IMR-90 (cell line): ENCODE measurements around the gene JMY. TPM values are rescaled to one million over a fixed set of nuclear protein-coding genes. Genes with fewer than 3 reads are reported as not detected.

ENCODE experiments used
- ATAC-seq: fragments of 200-7000 bp; cut with Tn5 transposase; 2 replicates; pipeline ENCODE4 v1.9.1; 2020; ENCODE audit warnings: low read depth, mild to moderate bottlenecking, moderate library complexity
- BruUV-seq: library from RNA; stranded (reverse); fragments of 400-500 nt; replicated peaks from 2 replicates; lab custom pipeline; 2021; lab: Mats Ljungman, UMichigan
- CTCF ChIA-PET: fragments of 300-600 bp; formaldehyde crosslinking; extraction: SDS; loops from one replicate; lab custom pipeline; 2021; ENCODE audit warnings: antibody characterized with exemption; lab: Yijun Ruan, JAX
- POLR2A ChIA-PET: fragments of 300-600 bp; sonication (Branson Sonifier 250); formaldehyde crosslinking; loops from one replicate; lab custom pipeline; 2022; ENCODE audit warnings: antibody characterized with exemption; ENCODE audit not compliant: unreplicated experiment; lab: Charles Lee
- DNase-seq: peaks from one replicate; pipeline ENCODE4 v3.0.0; 2013
- H2AFZ ChIP-seq: replicated peaks from 2 replicates; pipeline ENCODE3; 2013; ENCODE audit warnings: low read length, mild to moderate bottlenecking; ENCODE audit not compliant: poor library complexity
- H2AK5ac ChIP-seq: 2 replicates; pipeline ENCODE4 v1.6.1; 2013; ENCODE audit warnings: low read depth, low read length, inconsistent platforms
- H2AK9ac ChIP-seq: replicated peaks from 2 replicates; pipeline ENCODE3; 2013; ENCODE audit warnings: mild to moderate bottlenecking, low read depth, low read length, moderate library complexity; ENCODE audit not compliant: poor library complexity
- H2BK120ac ChIP-seq: 2 replicates; pipeline ENCODE4 v1.6.1; 2013; ENCODE audit warnings: low read depth, low read length, inconsistent platforms
- H2BK15ac ChIP-seq: 3 replicates; pipeline ENCODE4 v1.6.1; 2013; ENCODE audit warnings: low read depth, low read length, inconsistent platforms
- H2BK20ac ChIP-seq: 2 replicates; pipeline ENCODE4 v1.6.1; 2013; ENCODE audit warnings: low read depth, mild to moderate bottlenecking, inconsistent platforms, low read length, moderate library complexity
- H2BK5ac ChIP-seq: 2 replicates; pipeline ENCODE4 v1.6.1; 2013; ENCODE audit warnings: mild to moderate bottlenecking, low read depth, low read length, inconsistent platforms; ENCODE audit not compliant: poor library complexity, severe bottlenecking
- H3K14ac ChIP-seq: replicated peaks from 2 replicates; pipeline ENCODE4 v1.6.1; 2013; ENCODE audit warnings: low read depth, low read length, inconsistent platforms
- H3K18ac ChIP-seq: 2 replicates; pipeline ENCODE4 v1.6.1; 2013; ENCODE audit warnings: low read depth, low read length, control low read depth
- H3K23ac ChIP-seq: 2 replicates; pipeline ENCODE4 v1.6.1; 2013; ENCODE audit warnings: low read depth, low read length, inconsistent platforms
- H3K27ac ChIP-seq: 2 replicates; pipeline ENCODE4 v1.5.1; 2013; ENCODE audit warnings: mild to moderate bottlenecking, control low read depth, low read length; ENCODE audit not compliant: insufficient read depth
- H3K27me3 ChIP-seq: 2 replicates; pipeline ENCODE4 v1.6.1; 2013; ENCODE audit warnings: low read length; ENCODE audit not compliant: control insufficient read depth, insufficient read depth
- H3K36me3 ChIP-seq: 2 replicates; pipeline ENCODE4 v1.6.1; 2013; ENCODE audit warnings: low read length, mixed read lengths; ENCODE audit not compliant: control insufficient read depth, insufficient read depth
- H3K4ac ChIP-seq: 2 replicates; pipeline ENCODE4 v1.6.1; 2013; ENCODE audit warnings: low read depth, low read length, inconsistent platforms
- H3K4me1 ChIP-seq: 2 replicates; pipeline ENCODE4 v1.6.1; 2013; ENCODE audit warnings: low read length, mixed read lengths; ENCODE audit not compliant: control insufficient read depth, insufficient read depth
- H3K4me2 ChIP-seq: 2 replicates; pipeline ENCODE4 v1.6.1; 2013; ENCODE audit warnings: low read depth, mild to moderate bottlenecking, control low read depth, low read length, moderate library complexity
- H3K4me3 ChIP-seq: 2 replicates; pipeline ENCODE4 v1.5.1; 2013; ENCODE audit warnings: low read depth, mild to moderate bottlenecking, control low read depth, low read length, moderate library complexity; ENCODE audit not compliant: insufficient read depth
- H3K56ac ChIP-seq: 2 replicates; pipeline ENCODE4 v1.6.1; 2013; ENCODE audit warnings: low read length, inconsistent platforms; ENCODE audit not compliant: insufficient read depth; ENCODE audit errors: extremely low read depth
- H3K79me1 ChIP-seq, 2 experiments: 2 replicates each; pipeline ENCODE4 v1.6.1; 2013; ENCODE audit warnings: low read length in 2 of 2, inconsistent platforms in 1 of 2, low read depth in 1 of 2
- H3K9ac ChIP-seq: 2 replicates; pipeline ENCODE4 v1.6.1; 2013; ENCODE audit warnings: low read depth, low read length, control low read depth
- H3K9me1 ChIP-seq: 2 replicates; pipeline ENCODE4 v1.6.1; 2013; ENCODE audit warnings: low read length, inconsistent platforms; ENCODE audit not compliant: insufficient read depth
- H3K9me3 ChIP-seq: 2 replicates; pipeline ENCODE4 v1.6.1; 2013; ENCODE audit warnings: low read length; ENCODE audit not compliant: control insufficient read depth, insufficient read depth
- H4K20me1 ChIP-seq: 2 replicates; pipeline ENCODE4 v1.6.1; 2013; ENCODE audit warnings: low read length, inconsistent platforms; ENCODE audit not compliant: insufficient read depth
- H4K5ac ChIP-seq: 2 replicates; pipeline ENCODE4 v1.6.1; 2013; ENCODE audit warnings: mild to moderate bottlenecking, low read depth, low read length, control low read depth
- H4K8ac ChIP-seq, 2 experiments: 2 replicates each; pipeline ENCODE4 v1.6.1; 2013; ENCODE audit warnings: low read depth in 2 of 2, low read length in 2 of 2, control low read depth in 1 of 2, inconsistent platforms in 1 of 2
- H4K91ac ChIP-seq: 2 replicates; pipeline ENCODE4 v1.6.1; 2013; ENCODE audit warnings: low read depth, low read length, inconsistent platforms; ENCODE audit not compliant: insufficient read depth
- CHD1 ChIP-seq: IDR thresholded peaks from 2 replicates; pipeline ENCODE4 v1.6.1; 2012; ENCODE audit warnings: low read depth, low read length, improper control_type of control experiment
- MAFK ChIP-seq: IDR thresholded peaks from 2 replicates; pipeline ENCODE4 v1.6.1; 2012; ENCODE audit warnings: low read depth, low read length, improper control_type of control experiment
- MAZ ChIP-seq: IDR thresholded peaks from 2 replicates; pipeline ENCODE4 v1.6.1; 2012; ENCODE audit warnings: low read depth, mild to moderate bottlenecking, low read length, improper control_type of control experiment, moderate library complexity, borderline replicate concordance
- NFE2L2 ChIP-seq: fragments of 150-350 bp; IDR thresholded peaks from 2 replicates; pipeline ENCODE4 v1.6.1; 2016; ENCODE audit warnings: low read depth, mild to moderate bottlenecking, low read length
- RAD21 ChIP-seq: IDR thresholded peaks from 2 replicates; pipeline ENCODE4 v1.6.1; 2012; ENCODE audit warnings: low read length, improper control_type of control experiment
- RFX5 ChIP-seq: IDR thresholded peaks from 2 replicates; pipeline ENCODE4 v1.8.0; 2012; ENCODE audit warnings: low read depth, mild to moderate bottlenecking, low read length, moderate library complexity
- WGBS, 2 experiments: methylation state at CpG; one replicate each; pipeline versions ENCODE4 v1.1.5 to v1.1.7; 2013; ENCODE audit warnings: missing lambda C conversion rate in 2 of 2; ENCODE audit not compliant: insufficient read length in 1 of 2; ENCODE audit errors: extremely low coverage in 2 of 2; 5-methylcytosine and 5-hydroxymethylcytosine counted together
- dilution Hi-C: fragments of 300-500 bp; cut with HindIII; formaldehyde crosslinking; loops from one replicate; pipeline ENCODE4 v1.14.3; 2018; ENCODE audit warnings: low sequenced_read_pairs; ENCODE audit not compliant: unreplicated experiment
- in situ Hi-C: fragments of 300-500 bp; cut with MboI; formaldehyde crosslinking; loops from 3 replicates; pipeline ENCODE4 v1.14.3; 2019; ENCODE audit warnings: low sequenced_read_pairs, inconsistent platforms, mixed read lengths
- intact Hi-C: fragments of 100-400 bp; cut with micrococcal nuclease; formaldehyde crosslinking; loops from 2 replicates; pipeline ENCODE4 v1.10.0; 2022
- polyA plus RNA-seq, 3 experiments: library from polyadenylated mRNA; depleted of rRNA; stranded (reverse); fragments of >200 nt; gene quantifications; 2 replicates each; pipeline ENCODE4 v1.2.3, GENCODE V29; 2012; ENCODE audit warnings: low replicate concordance in 1 of 3
- total RNA-seq: library from RNA; depleted of rRNA; stranded (reverse); fragments of >200 nt; gene quantifications from 2 replicates; pipeline ENCODE4 v1.2.3, GENCODE V29; 2012
- TF ChIP-seq, protein P1 (sequence below): conservative IDR thresholded peaks from 2 replicates; pipeline ENCODE4 v1.5.1; 2012; ENCODE audit warnings: mild to moderate bottlenecking, low read depth, low read length, improper control_type of control experiment

Gene JMY
- total and polyA plus RNA-seq, 2 of the 4 experiments (the other 2 are of a cell fraction): 1.7 to 3.2 TPM

GRCh38 chr5:79257314-79257713 is 21.4 kb downstream of the JMY start:
- no TSS peak for BruUV-seq
- H3K4me2 ChIP-seq: no peak overlapping the region
- DNase-seq: no peak

More at GRCh38 chr5:79257314-79257713, 21.4 kb downstream of the JMY start:
- no peak overlapping the region for H3K18ac ChIP-seq
- POLR2A ChIA-PET: no interaction called here
- no peaks in the 10 kb centered on the region for H3K9me3 ChIP-seq
- intact Hi-C loops (no loop called here), in situ Hi-C loops (no loop called here), dilution Hi-C loops (no loop called here)
- H3K23ac ChIP-seq: no peak overlapping the region
- H3K9ac ChIP-seq: no peak overlapping the region
- H2BK15ac ChIP-seq: no peak overlapping the region
- H3K56ac ChIP-seq: no peak overlapping the region
- H4K91ac ChIP-seq: no peak overlapping the region
- H3K4ac ChIP-seq: no peak overlapping the region
- H4K20me1 ChIP-seq: peaks cover 12% of the 10 kb centered on the region
- no peak overlapping the region for H2BK5ac ChIP-seq
- H3K36me3 ChIP-seq: no peaks in the 10 kb centered on the region
- peaks cover 12% of the 10 kb centered on the region for H3K9me1 ChIP-seq
- H2AK5ac ChIP-seq: no peak overlapping the region
- no peak overlapping the region for H3K14ac ChIP-seq
- no peak overlapping the region for H2BK20ac ChIP-seq
- H3K4me3 ChIP-seq: no peak overlapping the region
- H2BK120ac ChIP-seq: no peak overlapping the region
- no peak overlapping the region for H2AFZ ChIP-seq
- no peak for ATAC-seq
- H3K79me1 ChIP-seq: peaks cover 2 to 5% of the 10 kb centered on the region in 2 experiments; a peak in 2 of 4 replicates
- no peak overlapping the region for H4K5ac ChIP-seq
- CTCF ChIA-PET: no interaction called here
- no peak overlapping the region for H3K27ac ChIP-seq
- H4K8ac ChIP-seq: no peak overlapping the region
- H2AK9ac ChIP-seq: no peak overlapping the region
- H3K4me1 ChIP-seq: no peaks in the 10 kb centered on the region
- H3K27me3 ChIP-seq: no peaks in the 10 kb centered on the region
- no CpG with 5 or more reads among the region's 6 CpGs for WGBS, 2 experiments
- TF ChIP-seq RAD21 (no peak), MAFK (no peak), RFX5 (no peak), MAZ (no peak), CHD1 (no peak), NFE2L2 (no peak)
- TF ChIP-seq, protein P1, sequence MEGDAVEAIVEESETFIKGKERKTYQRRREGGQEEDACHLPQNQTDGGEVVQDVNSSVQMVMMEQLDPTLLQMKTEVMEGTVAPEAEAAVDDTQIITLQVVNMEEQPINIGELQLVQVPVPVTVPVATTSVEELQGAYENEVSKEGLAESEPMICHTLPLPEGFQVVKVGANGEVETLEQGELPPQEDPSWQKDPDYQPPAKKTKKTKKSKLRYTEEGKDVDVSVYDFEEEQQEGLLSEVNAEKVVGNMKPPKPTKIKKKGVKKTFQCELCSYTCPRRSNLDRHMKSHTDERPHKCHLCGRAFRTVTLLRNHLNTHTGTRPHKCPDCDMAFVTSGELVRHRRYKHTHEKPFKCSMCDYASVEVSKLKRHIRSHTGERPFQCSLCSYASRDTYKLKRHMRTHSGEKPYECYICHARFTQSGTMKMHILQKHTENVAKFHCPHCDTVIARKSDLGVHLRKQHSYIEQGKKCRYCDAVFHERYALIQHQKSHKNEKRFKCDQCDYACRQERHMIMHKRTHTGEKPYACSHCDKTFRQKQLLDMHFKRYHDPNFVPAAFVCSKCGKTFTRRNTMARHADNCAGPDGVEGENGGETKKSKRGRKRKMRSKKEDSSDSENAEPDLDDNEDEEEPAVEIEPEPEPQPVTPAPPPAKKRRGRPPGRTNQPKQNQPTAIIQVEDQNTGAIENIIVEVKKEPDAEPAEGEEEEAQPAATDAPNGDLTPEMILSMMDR: no peak
